GM18861 (cell line): ENCODE results near the gene PPOX.

Source experiments
- ATAC-seq: cut with Tn5 transposase; IDR thresholded peaks from one replicate; pipeline ENCODE4 v1.9.1; 2021; ENCODE audit not compliant: unreplicated experiment

Gene PPOX

DNA sequence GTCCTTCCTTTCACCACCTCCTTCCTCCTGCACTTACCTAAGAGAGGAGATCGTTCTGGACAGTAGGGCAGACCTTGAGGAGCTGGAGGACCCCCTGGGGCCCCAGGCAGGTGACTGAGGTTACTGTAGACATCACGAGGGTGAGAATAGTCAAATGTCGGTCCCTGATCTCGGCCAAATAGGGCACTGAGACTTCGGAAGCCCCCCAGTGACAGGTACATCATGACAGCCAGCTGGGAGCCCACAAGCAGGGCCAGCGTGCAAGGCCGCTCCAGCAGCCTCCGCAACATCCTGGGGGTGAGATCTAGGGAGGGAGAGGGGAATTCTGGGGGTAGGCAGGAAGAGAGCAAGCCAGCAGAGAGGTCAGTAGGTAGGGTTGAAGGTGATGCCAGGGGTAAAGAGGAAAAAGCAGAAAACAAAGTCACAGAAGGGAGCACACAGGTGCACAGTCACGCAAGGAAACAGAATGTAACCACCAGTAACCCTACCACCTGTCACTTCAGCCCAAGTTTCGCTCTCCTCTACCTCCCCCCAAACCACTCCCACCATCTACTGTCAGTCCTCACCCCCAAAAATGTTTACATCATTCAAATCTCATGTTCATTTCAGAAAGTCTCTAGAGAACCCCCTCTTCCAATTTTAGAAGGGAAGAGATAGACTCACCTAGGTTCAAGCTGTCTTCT is 9.7 kb downstream of the PPOX start:
- no peak for ATAC-seq

- no peak for ATAC-seq
Measured at GRCh38 chr1:161176468-161177111, 10.4 kb downstream of the PPOX start.

DNA sequence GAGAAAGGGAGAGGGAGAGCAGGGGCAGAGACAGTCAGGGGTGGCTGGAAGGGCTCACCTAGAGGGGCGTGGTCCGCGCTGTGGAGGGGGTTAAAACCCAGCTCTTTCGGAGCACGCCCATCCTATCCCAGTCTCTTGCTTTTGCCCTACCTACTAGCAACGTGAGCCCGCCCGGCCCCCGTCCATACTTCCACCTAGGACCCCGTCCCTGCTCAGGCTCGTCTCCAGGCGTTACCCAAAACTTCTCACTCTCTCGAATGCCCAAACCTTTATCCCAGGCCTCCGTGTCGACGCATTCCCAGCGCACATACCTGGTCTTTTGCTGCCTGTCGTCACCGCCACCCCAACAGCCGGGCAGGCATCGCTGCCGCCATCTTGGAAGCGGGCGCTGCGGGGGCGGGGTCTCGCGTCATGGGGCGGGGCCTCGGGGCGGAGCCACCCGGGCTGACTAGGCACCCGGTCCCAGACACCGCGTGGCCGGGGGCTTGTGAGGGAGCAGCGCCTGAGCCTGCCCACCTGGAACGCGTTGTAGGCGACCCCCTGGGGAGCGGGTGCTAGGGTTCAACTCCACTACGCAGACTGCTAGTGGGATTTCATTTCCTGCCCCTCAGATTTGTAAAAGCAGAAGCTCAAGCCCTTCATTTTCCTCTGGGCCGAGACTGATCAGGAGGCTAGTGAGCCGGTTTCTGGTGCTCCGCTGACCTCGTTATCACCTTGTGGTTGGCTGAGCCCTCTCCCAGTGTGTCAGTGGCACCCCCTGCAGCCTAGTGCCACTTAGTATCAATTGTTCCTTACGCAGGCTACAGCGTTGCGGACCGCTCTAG is 11.1 kb downstream of the PPOX start, which contains the start of gene B4GALT3:
Gene B4GALT3 (minus strand): TSS at position 396 of the 824 bp plus-strand sequence. CDS start 1,447 bp downstream, outside the sequence.
- ATAC-seq = peak; percentile 56

DNA sequence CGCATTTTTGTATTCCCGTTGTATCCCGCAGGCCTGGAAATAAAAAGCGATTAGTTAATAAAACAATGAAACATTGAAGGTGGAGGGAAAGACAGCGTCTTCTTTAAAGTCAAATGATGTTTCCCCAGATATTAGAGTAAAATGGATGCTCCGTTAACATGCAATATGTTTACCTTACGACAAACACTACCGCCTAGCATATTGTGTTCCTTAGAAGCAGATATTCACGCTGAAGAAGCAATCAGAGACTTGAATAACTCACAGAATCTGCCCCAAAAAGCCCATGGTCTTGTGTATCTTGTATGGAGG is 11.7 kb downstream of the PPOX start:
- no peak for ATAC-seq

DNA sequence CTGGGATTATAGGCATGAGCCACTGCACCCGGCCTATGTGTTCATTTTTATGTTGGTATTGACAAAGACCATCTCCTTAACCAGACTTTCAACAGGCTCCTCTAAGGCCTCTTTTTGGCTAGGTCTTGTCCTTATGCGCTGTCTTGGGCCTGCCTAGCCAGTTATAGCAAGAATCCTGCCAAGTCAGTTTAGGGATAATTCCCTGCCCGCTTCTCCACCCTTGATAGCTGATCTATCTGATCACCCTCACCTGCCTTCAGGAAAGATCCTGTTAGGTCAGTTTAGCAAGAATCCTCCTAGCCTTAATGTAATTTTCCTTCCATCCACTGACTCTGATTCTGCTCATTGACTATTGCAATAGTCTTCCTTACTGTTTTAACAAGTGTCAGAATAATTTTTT is 13.5 kb downstream of the PPOX start:
- ATAC-seq = no peak

- no peak for ATAC-seq
Measured at GRCh38 chr1:161180639-161181038, 14.4 kb downstream of the PPOX start.

DNA sequence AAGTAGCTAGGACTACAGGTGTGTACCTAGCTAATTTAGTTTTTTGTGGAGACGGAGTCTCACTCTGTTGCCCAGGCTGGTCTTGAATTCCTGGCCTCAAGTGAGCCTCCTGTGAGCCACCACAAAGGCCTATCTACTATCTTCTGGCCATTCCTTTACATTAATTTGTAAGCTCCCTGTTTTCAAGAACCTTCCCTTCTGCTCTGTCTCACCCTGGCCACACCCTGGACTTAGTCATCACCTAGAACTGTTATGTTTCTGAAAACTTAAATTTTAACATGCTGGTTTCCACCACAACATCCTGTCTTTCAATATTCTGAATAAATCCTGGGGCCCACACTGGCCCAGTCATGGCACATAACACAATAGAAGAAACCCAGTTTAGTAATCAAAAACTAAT is 16.0 kb downstream of the PPOX start:
- peak; percentile 46 for ATAC-seq

DNA sequence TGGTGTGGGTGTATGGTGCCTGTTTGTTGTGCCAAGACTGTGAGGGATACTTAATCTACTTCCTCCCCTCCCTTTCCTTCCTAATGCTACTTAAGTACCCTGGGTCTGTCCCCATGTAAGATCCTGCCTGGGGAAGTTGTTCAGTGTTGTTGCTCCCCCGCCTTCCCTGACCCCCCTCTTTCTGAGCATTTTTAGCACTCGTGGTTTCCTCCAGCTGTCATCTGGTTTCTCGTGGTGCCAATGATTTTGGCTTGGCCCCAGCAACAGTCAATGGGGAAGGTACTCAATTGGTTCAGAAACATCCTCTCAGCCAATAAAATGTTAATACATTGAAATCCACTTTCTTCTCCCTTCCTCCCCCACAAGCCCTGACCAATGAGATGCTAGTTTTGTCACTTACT is 19.1 kb downstream of the PPOX start:
- ATAC-seq = peak; percentile 74

DNA sequence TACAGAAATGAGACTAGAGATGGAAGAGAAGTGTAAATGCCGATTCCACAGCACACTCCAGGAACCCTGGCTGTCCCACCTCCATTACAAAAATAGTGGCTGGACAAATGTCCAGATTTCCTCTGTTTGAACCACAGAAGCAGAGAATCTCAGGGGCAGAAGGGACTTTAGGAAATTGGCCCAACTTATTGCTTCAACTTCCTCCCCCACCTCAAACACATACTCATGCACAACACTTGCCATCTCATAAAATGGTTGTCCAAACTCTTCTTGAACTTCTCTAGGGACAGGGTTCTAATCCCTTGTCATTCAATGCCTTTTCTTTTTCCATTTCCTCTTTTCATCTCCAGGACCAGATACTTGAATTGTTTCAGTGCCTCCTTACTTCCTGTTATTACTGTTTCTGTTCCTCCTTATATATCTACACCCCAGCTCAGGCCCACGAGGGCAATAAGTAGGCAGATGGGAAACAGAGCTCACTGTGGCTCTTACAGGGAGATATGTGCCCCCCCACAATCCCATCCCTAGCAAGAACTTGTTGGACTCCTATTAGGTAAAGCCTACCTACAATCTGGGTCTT is 19.6 kb downstream of the PPOX start:
- peak; percentile 27 for ATAC-seq

- ATAC-seq = no peak
Measured at GRCh38 chr1:161187311-161187710, 21.1 kb downstream of the PPOX start.

- no peak for ATAC-seq
Measured at GRCh38 chr1:161188381-161188780, 22.2 kb downstream of the PPOX start.

DNA sequence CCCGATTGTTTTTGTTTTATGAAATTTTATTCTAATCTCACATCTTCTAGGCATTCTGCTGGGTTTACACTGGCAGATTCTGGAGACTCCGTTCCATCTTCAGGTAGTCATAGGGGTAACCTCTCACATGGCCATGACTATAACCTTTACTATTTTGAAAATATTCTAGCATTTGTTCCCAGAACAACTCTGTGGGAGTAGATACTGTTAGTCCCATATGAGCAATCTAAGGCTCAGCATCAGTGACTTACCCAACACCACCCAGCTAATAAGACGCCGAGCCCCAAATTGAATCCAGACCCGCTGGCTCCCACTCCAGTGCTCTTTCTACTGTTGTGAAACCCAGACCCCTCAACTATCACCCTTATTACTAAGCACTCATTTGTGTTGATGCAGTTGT is 22.8 kb downstream of the PPOX start:
- no peak for ATAC-seq

DNA sequence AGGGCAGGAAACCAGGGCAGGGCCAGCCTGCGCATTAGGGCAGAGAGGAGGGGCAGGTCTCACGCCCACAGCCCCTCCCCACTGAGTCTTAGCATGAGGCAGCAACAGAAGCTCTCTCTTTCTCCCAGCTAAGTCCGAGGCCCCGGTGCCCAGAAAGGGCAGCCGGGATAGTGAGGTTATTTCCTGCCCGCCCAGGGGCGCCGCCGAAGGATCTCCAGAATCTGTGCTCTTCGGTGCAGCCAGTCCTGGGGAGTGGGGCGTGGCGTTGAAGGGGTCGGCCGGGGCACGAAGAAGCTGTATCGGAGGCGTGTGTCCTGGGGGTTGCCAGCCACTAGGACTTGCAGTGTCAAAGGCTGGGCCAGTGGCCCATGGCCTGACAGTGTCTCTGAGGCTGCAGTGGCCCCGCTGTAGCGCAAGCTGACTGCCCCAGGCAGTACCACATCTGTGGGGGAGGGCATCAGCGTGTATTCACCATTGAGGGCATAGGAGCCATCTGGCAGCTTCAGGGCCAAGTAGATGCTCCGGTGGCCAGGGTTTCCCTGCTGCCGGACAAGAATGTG is 24.8 kb downstream of the PPOX start:
- ATAC-seq = no peak

DNA sequence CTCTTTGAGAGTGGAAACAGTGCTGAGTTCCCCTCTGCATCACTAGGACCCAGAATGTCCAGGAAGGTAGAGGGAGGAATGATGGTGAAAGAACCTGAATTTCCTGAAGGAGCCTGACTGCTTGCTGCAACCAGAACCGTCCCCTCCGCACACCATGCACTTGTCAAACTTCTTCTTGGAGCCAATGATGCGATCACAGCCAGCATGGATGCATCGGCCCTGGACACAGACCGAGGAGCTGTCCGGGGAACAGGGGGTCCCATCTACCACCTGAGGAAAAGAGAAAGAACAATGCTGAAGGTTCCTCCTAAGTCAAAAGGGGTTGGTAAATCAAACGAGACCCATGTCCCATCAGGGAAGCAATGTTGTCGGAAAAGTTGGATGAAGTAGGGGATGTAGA is 25.7 kb downstream of the PPOX start:
- no peak for ATAC-seq

DNA sequence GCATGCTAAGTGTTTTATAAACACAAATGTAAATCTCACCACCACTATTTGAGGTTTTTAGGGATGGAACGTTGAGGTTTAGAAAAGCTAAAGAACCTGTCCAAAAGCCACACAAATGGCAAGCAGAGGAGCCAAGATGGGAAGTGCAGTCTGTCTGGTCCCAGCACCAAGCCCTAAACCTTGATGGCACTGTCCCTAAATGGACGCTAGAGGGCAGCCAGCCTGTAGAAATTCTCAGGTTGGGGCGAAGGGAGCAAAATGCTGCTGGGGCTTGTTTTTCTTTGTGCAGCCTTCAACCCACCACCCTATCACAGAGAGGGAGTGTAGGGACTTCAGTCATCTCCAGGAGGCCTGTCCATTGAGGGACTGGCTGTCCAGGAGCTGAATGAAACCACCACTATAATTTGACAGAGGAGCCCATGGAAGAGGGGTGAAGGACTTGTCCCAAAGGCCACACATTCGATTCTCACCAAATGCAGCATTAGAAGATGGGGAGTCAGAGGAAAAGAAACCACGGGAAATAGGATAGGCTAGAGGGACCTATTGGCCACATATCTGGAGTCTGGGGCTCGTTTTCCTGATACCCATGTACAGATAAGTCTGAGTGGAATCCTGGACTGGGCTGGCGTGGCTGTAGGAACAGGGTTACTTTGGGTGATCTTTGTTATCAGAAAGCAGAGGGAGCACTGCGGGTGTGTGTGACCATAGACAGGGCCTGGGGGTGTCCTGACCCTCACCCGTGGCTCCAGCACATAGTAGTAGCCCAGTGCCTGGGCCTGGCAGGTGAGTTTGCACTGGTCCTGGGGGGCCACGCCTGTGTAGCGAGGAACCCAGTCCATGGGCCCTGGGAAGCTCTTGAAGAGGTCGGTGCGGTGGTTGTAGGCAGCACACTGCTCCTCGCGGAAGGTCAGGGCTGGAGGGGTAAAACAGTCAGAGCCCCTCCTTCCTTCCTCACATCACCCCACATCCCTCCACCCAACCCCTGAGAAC is 26.5 kb downstream of the PPOX start:
- ATAC-seq = peak; percentile 50

DNA sequence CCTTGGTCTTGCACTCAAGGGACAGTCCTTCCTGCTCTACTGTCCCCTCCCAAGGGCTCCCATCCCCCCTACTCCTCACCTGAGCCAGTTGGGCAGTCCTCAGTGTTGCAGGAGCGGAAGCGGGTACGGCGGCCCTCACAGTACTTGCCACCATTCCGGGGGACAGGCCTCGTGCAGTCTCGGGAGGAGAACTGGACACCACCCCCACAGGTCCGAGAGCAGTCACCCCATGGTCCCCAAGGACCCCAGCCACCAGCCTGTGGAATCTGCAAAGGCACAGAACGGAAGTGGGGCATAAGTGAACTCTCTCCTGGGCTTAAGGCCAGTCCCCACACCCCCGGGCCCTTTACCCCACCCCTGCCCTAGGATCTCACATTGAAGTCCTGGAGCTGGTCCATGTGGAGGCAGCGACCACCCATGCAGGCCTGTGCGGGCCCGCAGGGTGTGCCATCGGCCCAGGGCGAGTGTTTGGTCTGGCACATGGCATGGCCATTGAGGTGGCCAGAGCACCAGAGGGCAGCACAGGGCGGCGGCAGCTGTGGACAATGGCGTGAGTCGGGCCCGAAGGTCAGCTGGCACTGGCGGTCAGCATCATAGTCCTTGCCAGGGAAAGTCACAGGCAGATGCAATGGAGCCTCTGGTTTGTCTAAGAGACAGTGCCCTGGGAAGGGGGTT is 27.5 kb downstream of the PPOX start:
- ATAC-seq = no peak

- no peak for ATAC-seq
Measured at GRCh38 chr1:161195171-161195570, 28.9 kb downstream of the PPOX start.

GRCh38 chr1:161196111-161196510 is 29.9 kb downstream of the PPOX start:
- ATAC-seq = no peak
